ENCODE measurements around the gene GPRASP3.

- no peak for TF ChIP-seq EP300 (IDR thresholded peaks at IDR 0.05; ENCODE audit: low read depth)
- no peak for TF ChIP-seq CTCF (IDR thresholded peaks at IDR 0.05)
Observed at GRCh38 chrX:102745857-102746584, 25.5 kb downstream of the GPRASP3 start.

Measured in transverse colon (tissue), 3 donors.